Cardiac septum (tissue), 1 donor: ENCODE results near the gene ROPN1. TPM values are rescaled to one million over a fixed set of nuclear protein-coding genes. Genes with fewer than 3 reads are reported as not detected.
"Not testable (repeated sequence)": the region's sequence is repeated elsewhere in the genome, so short reads cannot be mapped to it uniquely, and the experiment has no call there.

ENCODE experiments used
- DNase-seq: peaks from one replicate; pipeline ENCODE4 v3.0.0-alpha.2; 2020; ENCODE audit warnings: low spot score
- intact Hi-C: fragments of 100-400 bp; cut with DNase I; formaldehyde crosslinking; loops from one replicate; pipeline ENCODE4 v1.14.0; 2022
- total RNA-seq: library from RNA; stranded (reverse); fragmentation: NEBNext Ultra II Directional; extraction: Animal tissue kit (Norgen Biotek cat#: 25700); gene quantifications from one replicate; pipeline ENCODE4 v1.2.1, GENCODE V29; 2021
- donor health status: DM: no; HTN: no; CAD: no.

ROPN1 gene
- total RNA-seq, 1 donor from 2014 or later: not detected

DNA sequence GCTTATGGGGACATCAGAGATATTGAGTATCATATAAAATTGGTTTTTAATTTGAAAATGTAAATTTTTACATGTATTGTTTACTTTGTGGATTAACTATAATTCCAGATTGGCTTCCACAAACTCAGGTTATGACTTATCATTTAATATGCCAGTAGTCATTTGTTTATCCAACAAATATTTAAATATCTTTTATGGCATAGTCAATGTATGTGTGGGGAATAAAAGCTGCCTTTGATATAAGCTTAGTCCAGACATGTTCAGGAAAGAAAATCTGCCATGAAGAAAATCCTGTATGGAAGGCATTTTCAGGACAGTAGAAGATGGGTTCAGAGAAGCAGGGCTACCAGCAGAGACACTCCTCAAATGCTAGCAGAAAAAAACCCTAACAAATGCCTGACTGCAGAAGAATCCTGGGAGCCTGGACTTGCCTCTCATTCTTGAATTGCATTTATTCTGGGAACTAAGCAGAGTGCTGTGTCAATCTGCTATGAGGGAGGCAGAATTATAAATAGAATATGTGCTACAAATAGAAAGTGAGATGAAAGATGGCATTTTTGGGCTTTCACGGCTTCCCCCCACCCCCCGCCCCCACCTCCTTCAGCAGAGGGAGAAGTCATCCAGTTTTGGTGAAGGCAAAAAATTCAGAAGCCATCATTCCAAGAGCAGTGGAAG is 10.6 kb upstream of the ROPN1 start:
- DNase-seq, intact Hi-C loops: not testable (repeated sequence)

- DNase-seq, intact Hi-C loops: not testable (repeated sequence)
These were observed 9.4 kb upstream of the ROPN1 start for GRCh38 chr3:124001366-124001765.

- DNase-seq: no peak
- intact Hi-C loops: no loop called here
These were observed 5.6 kb upstream of the ROPN1 start for GRCh38 chr3:123997543-123997942.

DNA sequence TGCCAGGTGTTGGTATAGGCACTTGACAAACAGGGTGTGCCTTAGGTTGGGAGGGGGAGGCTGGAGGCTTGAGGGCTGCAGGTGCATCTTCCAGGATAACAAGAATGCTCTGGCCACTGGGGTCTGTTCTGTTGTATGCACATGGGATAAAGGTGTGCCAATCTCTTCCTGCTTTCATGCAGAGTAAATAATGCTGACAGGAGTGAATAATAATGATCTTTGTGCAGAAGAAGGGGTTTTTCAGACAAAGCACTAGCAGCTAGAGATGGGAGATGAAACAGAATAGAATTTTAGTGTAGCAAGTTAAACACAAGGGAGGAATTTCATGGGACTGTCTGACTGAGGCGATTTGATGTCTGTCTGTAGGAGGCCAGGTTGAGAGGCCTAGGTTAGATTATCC is 1.9 kb upstream of the ROPN1 start:
- DNase-seq: no peak
- intact Hi-C loops: no loop called here

DNA sequence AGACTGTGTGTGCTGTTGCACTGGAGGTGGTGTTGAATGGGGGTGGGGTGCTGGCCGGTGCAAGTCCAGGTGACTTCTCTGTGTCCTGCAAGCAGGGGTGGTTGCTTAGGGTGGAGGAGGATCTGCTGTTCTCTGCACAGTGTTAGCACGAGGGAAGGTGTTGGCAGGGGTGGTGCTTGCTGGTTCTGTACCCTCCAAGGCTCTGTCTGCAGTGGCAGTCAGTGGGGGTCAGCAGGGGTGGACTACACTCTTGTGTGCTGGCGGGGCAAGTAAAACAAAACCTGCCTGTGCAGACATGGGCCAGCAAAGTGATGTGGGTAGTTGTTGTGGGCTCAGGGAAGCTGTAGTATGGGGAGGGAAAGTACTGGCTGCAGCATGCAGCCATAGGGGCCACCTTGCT is 5.5 kb downstream of the ROPN1 start:
- intact Hi-C loops: no loop called here
- DNase-seq: no peak

DNA sequence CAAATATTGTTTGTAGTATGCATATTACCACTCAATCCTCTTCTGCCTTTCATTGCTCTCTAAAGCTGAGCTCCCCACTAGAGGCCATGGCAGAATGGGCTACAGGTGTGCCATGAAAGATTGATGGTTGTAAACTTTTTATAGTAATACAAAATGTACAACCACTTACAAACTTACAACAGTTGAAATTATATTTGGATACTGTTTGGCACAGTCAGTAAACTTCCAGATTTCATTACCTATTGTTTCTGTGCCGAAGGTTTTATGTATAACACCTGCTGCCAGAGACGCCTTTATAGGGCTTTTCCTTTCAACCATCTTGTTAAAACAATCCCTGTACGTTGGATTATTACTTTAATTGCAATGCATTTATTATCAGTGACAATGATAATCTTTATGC is 7.0 kb downstream of the ROPN1 start:
- intact Hi-C loops: no loop called here
- DNase-seq: no peak

DNA sequence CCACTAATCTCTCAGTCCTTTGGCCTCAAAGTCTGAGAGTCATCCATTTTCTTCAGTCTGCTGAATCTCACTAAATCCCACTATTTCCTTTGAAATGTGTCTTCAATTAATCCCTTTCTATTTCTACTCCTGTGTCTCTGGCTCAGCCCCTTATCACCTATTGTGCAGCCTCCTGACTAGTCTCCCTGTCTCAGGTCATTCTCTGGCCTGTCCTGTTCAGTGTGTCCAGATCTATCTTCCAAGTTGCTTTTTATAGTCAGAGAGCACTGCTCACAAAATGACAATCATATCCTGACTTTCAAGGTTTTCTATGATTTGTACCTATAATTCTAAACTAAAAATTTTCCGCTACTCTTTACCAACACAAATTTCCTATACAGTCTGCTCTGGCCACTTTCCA is 7.6 kb downstream of the ROPN1 start:
- intact Hi-C loops: no loop called here
- DNase-seq: no peak

DNA sequence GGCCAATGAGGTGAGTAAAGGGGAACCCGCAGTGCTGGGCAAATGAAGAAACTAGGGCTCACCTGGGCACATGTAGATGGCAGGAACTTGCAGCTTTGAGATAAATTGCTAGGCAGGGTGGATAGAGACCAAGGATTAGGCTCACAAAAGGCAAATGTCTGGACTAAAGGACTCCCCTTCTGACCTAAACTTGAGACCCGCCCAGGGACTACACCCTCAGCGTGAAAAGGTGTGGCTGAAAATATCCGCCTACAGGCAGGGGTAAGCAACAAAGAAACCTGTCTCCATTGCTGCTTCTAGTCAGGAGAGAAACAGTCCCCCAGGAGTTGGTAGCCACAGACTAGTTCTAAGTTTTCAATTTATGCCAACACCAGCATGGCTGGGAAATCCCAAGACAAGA is 10.6 kb downstream of the ROPN1 start:
- intact Hi-C loops, DNase-seq: not testable (repeated sequence)

- no peak for DNase-seq
- intact Hi-C loops: no loop called here
These were observed 11.4 kb downstream of the ROPN1 start for GRCh38 chr3:123980539-123980938.

DNA sequence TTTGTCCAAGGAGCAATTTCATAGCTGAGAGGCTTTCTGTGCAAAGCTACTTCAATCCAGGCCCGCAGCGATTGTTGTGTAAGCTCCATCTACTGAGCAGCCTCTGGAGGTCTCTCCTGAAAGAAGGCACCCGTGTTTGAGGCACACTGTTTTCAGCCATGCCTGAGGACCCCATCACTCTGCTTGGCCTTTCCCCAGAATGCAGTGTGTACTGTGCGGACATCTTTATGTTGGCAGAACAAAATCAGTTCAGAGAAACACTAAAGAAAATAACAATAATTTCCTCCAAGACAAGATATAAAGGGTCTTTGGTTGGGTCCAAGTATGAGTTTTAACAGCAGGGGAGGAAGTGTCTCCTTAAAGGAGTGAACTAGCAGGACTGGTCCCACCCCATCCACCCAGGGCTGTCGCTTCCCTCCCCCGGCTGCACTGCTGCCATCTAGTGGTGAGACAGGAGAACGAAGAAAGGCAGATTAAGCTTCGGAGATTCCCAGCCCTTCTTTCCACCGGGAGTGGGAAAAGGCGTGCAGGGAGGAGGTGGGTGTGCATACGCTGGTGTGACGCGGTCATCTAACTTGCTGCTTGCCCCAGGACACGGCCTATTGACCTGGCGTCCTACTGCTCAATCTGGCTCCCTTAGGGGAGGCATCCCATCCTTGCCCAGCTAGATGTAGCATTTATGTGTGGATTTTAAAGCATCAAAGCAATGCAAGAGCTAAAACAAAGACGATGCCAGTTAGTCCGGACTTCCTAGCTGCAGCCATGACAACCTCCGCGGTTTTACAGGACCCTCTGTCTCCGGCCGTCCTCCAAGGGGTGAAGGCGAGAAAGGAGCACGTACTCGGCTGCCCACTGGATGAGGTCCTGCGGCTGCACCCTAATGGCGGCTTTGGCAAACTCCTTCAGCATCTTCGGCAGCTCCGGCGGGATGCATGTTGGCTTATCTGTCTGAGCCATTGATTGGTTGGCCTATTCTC is 12.1 kb downstream of the ROPN1 start:
- intact Hi-C loops, DNase-seq: not testable (repeated sequence)

DNA sequence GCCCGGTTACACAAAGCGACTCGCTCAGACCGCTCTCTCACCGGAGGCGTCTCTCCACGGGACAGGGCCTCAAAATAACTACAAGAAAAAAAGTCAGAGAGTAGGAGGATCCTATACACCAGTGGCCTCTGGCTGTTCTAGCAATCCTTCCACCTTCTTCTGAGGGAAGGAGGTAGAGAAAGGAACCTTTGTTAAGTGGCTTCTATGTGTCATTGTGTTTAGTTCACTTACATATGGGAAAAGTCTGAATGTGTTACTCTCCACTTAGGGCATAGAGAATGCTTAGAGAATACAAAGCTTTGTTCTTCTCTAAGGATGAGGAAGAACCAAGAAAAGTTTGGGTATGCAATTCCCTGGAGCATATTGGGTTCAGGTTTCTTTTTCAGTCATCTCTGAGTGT is 15.0 kb downstream of the ROPN1 start:
- intact Hi-C loops, DNase-seq: not testable (repeated sequence)

- intact Hi-C loops, DNase-seq: not testable (repeated sequence)
These were observed 15.6 kb downstream of the ROPN1 start for GRCh38 chr3:123976181-123976898.

GRCh38 chr3:123975030-123975429 is 16.9 kb downstream of the ROPN1 start:
- intact Hi-C loops, DNase-seq: not testable (repeated sequence)

DNA sequence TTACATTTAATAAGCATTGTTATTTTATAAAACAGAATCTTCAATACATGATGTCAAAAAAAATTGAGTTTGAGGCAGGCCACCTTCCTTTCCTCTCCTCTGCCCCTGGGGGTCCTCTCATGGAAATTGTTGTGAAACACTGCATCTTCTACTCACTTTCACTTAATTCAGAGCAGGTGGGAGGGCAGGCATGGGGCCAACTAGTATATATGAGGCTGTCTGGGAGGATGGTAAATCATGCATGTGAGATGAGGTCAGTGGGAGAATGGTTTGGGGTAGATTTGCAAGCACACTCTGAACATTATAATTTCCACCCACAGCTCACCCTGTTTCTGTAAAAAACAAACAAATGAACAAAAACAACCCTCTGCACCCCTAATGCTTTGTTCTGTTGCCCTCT is 20.5 kb downstream of the ROPN1 start:
- no peak for DNase-seq
- intact Hi-C loops: no loop called here

- intact Hi-C loops, DNase-seq: not testable (repeated sequence)
These were observed 24.7 kb downstream of the ROPN1 start for GRCh38 chr3:123967260-123967659.

DNA sequence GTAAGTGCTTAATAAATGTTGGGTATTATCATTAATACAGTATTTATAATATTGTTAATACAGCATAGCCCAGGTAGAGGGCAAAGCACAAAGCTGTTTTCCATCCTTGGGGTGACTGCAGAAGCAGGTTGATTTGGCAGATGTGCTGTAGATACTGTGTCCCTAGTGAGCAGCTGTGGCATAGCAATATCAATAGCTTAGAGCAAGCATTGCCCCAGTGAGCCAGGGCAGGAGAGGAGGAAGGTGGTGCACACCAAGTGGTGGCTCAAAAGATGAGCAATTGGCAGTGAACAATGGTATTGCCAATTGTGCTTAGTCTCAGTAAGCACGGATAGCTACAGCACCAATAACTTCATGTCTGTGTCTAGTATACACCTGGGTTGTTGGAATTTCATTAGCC is 25.1 kb downstream of the ROPN1 start:
- DNase-seq, intact Hi-C loops: not testable (repeated sequence)

DNA sequence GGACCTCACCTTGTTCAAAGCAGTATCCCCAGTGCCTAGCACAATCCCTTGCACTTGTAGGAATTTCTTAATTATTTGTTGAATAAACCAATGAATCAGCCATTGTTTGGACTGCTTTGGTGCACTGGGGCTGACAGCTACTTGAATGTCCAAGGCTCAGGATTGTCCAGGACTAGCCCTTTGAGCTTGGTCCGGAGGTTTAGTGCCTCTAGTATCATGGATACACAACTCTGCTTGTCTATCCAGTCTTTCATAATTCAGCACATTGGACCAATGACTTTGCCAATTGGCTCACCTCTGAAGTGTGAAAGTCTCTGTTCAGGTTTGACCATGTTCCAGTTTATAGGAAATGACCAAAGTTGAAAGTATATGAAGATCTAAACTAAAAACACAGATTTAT is 27.1 kb downstream of the ROPN1 start:
- intact Hi-C loops, DNase-seq: not testable (repeated sequence)

- intact Hi-C loops: no loop called here
- no peak for DNase-seq
These were observed 30.4 kb downstream of the ROPN1 start for GRCh38 chr3:123961508-123961856.

GRCh38 chr3:123960781-123961507 is 31.0 kb downstream of the ROPN1 start, which contains the start of gene CCDC14:
CCDC14 (minus strand) TSS chr3:123961229; CDS start chr3:123961173, 56 bp downstream.
- intact Hi-C loops: no loop called here
- DNase-seq: peak; percentile 94
